ENCODE results near the gene DDX54.

The DDX54 gene

DNA sequence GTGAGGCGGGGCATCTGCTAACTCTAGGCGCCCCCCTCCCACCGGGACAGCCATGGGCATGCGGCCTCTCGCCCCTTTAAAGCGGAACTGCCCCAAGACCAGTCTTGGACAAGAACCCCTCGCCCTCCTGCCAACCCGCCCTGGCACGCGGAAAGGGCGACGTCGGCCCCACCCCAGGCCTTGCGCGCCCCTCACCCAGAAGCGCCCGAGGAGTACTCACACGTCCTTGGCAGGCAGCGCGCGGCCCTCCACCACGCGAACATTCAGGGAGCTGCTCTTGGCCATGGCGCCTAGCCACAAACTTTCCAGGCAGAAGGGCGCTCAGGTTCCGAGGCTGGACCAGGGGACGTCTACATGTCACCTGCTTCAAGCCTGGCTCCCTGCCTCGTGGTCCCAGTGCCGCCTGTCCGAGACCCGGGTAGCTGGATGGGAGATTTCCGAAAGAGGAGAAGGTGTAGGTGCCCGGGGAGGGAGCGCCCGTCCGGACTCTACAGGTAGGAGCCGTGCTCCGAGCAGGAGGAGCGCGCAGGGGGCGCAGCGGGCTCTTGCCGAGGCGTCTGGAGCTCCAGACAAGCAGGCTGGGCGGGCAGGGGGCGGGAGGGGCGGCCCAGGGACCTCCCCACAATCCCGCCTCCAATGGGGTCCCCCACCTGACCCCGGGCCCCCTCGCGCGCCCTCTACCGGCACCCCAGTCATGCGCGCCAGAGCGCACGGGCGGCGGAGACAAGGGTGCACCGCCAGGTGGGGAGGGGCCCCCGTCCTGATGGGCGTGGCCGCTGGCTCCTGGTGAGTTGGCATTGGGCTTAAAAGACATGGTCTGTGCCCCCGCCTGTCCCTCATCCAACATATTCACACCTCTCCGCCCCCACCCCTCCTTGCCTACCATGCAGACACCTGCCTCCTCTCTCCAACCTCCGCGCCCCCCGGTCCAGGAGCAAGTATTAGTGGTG, 49.8 kb downstream of the DDX54 start, which contains the start of gene RASAL1:
RASAL1 (minus strand) TSS at position 584 of the 950 bp plus-strand sequence; CDS start at position 285, 299 bp downstream.
- no peak within 1 kb of the TSS for H3K27ac ChIP-seq (replicated peaks; ENCODE audit: low read length)
- peak within 1 kb of the TSS; percentile 6 for H4K8ac ChIP-seq (ENCODE audit: low read depth, low read length)
- peak within 1 kb of the TSS; percentile 96 for H2AK5ac ChIP-seq (ENCODE audit: low read depth, low read length)
- no peak within 1 kb of the TSS for H2BK120ac ChIP-seq (ENCODE audit: low read depth, low read length)
- no peaks in the 10 kb centered on the region for H3K9me3 ChIP-seq (replicated peaks in 1 of 2; ENCODE audit: control insufficient read depth in 2 of 2, insufficient read depth in 1 of 2, low read depth in 1 of 2, low read length in 2 of 2)
- H2AFZ ChIP-seq (ENCODE audit: low read length), result no peak within 1 kb of the TSS
- H3K4me2 ChIP-seq (ENCODE audit: insufficient read depth, low read length, poor library complexity, severe bottlenecking), result peak within 1 kb of the TSS; percentile 89
- no peak within 1 kb of the TSS for H3K14ac ChIP-seq (ENCODE audit: low read length)
- no peak within 1 kb of the TSS for H2BK5ac ChIP-seq (ENCODE audit: low read length)
- peak within 1 kb of the TSS; percentile 92 for H3K23ac ChIP-seq (ENCODE audit: low read depth, low read length, poor library complexity)
- peaks cover 3 to 55% (median 20%) of the 10 kb centered on the region in 3 experiments for H3K27me3 ChIP-seq (ENCODE audit: control insufficient read depth in 3 of 3, insufficient read depth in 3 of 3, low read depth in 1 of 3, low read length in 3 of 3)
- H3K4me1 ChIP-seq (ENCODE audit: control insufficient read depth in 2 of 2, insufficient read depth in 1 of 2, low read depth in 1 of 2, low read length in 2 of 2), result peaks cover 0 to 7% of the 10 kb centered on the region in 2 donors
- H3K18ac ChIP-seq (ENCODE audit: low read length), result peak within 1 kb of the TSS; percentile 87
- no peak within 1 kb of the TSS for H2BK12ac ChIP-seq (ENCODE audit: low read length)
- no peaks in the 10 kb centered on the region for H3K79me1 ChIP-seq (ENCODE audit: low read depth, low read length)
- DNase-seq (ENCODE audit: low spot score), result no peak
- peak within 1 kb of the TSS; percentile 90 for H2BK15ac ChIP-seq (ENCODE audit: low read length)
- no CpG with 5 or more reads among the region's 68 CpGs for WGBS, 2 donors (ENCODE audit: extremely low coverage in 2 of 2, insufficient read length in 2 of 2, insufficient replicate concordance in 1 of 2)
- H3K4ac ChIP-seq (ENCODE audit: low read length), result peak within 1 kb of the TSS; percentile 28
- peak within 1 kb of the TSS; percentile 82 for H3K9ac ChIP-seq (ENCODE audit: low read depth, low read length, poor library complexity)
- H3K4me3 ChIP-seq (ENCODE audit: low read length in 2 of 2), result peak within 1 kb of the TSS in 1 of 2 donors; percentile 73
- H4K91ac ChIP-seq (ENCODE audit: low read depth, low read length, poor library complexity), result no peak within 1 kb of the TSS
- H3K36me3 ChIP-seq (replicated peaks in 1 of 2; ENCODE audit: control insufficient read depth in 2 of 2, insufficient read depth in 2 of 2, low read length in 2 of 2), result no peaks in the 10 kb centered on the region

DNA sequence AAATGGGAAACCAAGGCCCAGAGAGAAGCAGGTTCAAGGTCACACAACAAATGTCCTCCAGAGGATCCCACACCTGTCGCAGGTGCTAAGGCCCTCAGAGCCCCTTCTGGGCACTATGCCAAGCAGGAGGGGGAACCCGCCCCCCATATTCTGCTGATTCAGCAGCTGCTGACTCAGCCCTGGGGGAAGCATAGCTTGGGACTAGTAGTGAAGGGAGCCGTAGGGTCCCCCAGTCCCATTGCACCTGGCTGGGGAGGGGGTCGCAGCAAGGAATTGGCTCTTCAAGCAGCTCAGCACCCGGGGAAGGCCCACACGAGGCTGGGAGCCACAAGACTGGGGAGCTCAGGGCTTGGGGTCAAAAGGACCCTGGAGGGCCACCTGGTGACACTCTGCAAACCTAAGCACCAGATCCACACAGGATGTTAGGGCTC, 50.7 kb downstream of the DDX54 start:
- Histone ChIP-seq H2BK12ac (ENCODE audit: low read length) (no peak overlapping the region), H3K27ac (replicated peaks; ENCODE audit: low read length) (no peak overlapping the region), H4K91ac (ENCODE audit: low read depth, low read length, poor library complexity) (no peak overlapping the region), H3K4me2 (ENCODE audit: insufficient read depth, low read length, poor library complexity, severe bottlenecking) (peak overlapping the region; percentile 89), H3K36me3 (replicated peaks in 1 of 2; ENCODE audit: control insufficient read depth in 2 of 2, insufficient read depth in 2 of 2, low read length in 2 of 2) (no peaks in the 10 kb centered on the region), H3K4ac (ENCODE audit: low read length) (no peak overlapping the region), H3K79me1 (ENCODE audit: low read depth, low read length) (peaks cover 4% of the 10 kb centered on the region), H2BK120ac (ENCODE audit: low read depth, low read length) (no peak overlapping the region), H3K4me3 (ENCODE audit: low read length in 2 of 2) (no peak overlapping the region), H3K18ac (ENCODE audit: low read length) (peak overlapping the region; percentile 87), H2BK5ac (ENCODE audit: low read length) (no peak overlapping the region), H3K27me3 (ENCODE audit: control insufficient read depth in 3 of 3, insufficient read depth in 3 of 3, low read depth in 1 of 3, low read length in 3 of 3) (peaks cover 3 to 60% (median 20%) of the 10 kb centered on the region in 3 experiments), H2AFZ (ENCODE audit: low read length) (no peak overlapping the region), H2BK15ac (ENCODE audit: low read length) (peak overlapping the region; percentile 54), H4K8ac (ENCODE audit: low read depth, low read length) (no peak overlapping the region), H3K9me3 (replicated peaks in 1 of 2; ENCODE audit: control insufficient read depth in 2 of 2, insufficient read depth in 1 of 2, low read depth in 1 of 2, low read length in 2 of 2) (no peaks in the 10 kb centered on the region), H2AK5ac (ENCODE audit: low read depth, low read length) (peak overlapping the region; percentile 96), H3K14ac (ENCODE audit: low read length) (no peak overlapping the region), H3K4me1 (ENCODE audit: control insufficient read depth in 2 of 2, insufficient read depth in 1 of 2, low read depth in 1 of 2, low read length in 2 of 2) (peaks cover 0 to 7% of the 10 kb centered on the region in 2 donors), H3K23ac (ENCODE audit: low read depth, low read length, poor library complexity) (no peak overlapping the region), H3K9ac (ENCODE audit: low read depth, low read length, poor library complexity) (no peak overlapping the region)
- no peak for DNase-seq (ENCODE audit: low spot score)
- WGBS, 2 donors (ENCODE audit: extremely low coverage in 2 of 2, insufficient read length in 2 of 2, insufficient replicate concordance in 1 of 2), result no CpG with 5 or more reads among the region's 6 CpGs

DNA sequence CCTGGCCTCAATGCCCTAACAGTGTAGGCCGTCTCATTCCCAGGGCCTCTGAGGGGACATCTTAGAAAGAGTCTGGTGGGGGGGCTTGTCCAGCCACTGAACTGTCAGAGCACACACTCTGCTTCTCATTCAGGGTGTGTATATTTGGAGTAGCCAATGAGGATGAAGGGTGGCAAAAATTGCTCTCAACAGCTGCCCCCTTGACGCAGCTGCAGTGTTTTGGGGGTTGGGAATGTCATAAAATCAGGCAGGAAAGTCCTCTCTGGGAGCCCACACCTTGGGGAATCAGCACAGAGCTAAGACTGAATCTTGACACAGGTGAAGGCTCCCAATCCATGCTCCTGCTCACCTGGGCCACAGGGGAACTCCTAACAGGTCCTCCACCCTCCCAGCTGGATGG, 51.2 kb downstream of the DDX54 start:
- Histone ChIP-seq H2AK5ac (ENCODE audit: low read depth, low read length) (peak overlapping the region; percentile 96), H3K4ac (ENCODE audit: low read length) (no peak overlapping the region), H3K9me3 (replicated peaks in 1 of 2; ENCODE audit: control insufficient read depth in 2 of 2, insufficient read depth in 1 of 2, low read depth in 1 of 2, low read length in 2 of 2) (no peaks in the 10 kb centered on the region), H4K8ac (ENCODE audit: low read depth, low read length) (no peak overlapping the region), H3K36me3 (replicated peaks in 1 of 2; ENCODE audit: control insufficient read depth in 2 of 2, insufficient read depth in 2 of 2, low read length in 2 of 2) (no peaks in the 10 kb centered on the region), H3K9ac (ENCODE audit: low read depth, low read length, poor library complexity) (no peak overlapping the region), H3K27me3 (ENCODE audit: control insufficient read depth in 3 of 3, insufficient read depth in 3 of 3, low read depth in 1 of 3, low read length in 3 of 3) (peaks cover 3 to 65% (median 20%) of the 10 kb centered on the region in 3 experiments), H3K4me3 (ENCODE audit: low read length in 2 of 2) (no peak overlapping the region), H3K18ac (ENCODE audit: low read length) (peak overlapping the region; percentile 18), H2AFZ (ENCODE audit: low read length) (no peak overlapping the region), H3K4me1 (ENCODE audit: control insufficient read depth in 2 of 2, insufficient read depth in 1 of 2, low read depth in 1 of 2, low read length in 2 of 2) (peaks cover 0 to 7% of the 10 kb centered on the region in 2 donors), H3K23ac (ENCODE audit: low read depth, low read length, poor library complexity) (no peak overlapping the region), H2BK120ac (ENCODE audit: low read depth, low read length) (no peak overlapping the region), H3K4me2 (ENCODE audit: insufficient read depth, low read length, poor library complexity, severe bottlenecking) (no peak overlapping the region), H3K79me1 (ENCODE audit: low read depth, low read length) (peaks cover 4% of the 10 kb centered on the region), H4K91ac (ENCODE audit: low read depth, low read length, poor library complexity) (no peak overlapping the region), H3K14ac (ENCODE audit: low read length) (no peak overlapping the region), H2BK12ac (ENCODE audit: low read length) (no peak overlapping the region), H3K27ac (replicated peaks; ENCODE audit: low read length) (no peak overlapping the region), H2BK15ac (ENCODE audit: low read length) (peak overlapping the region; percentile 54), H2BK5ac (ENCODE audit: low read length) (no peak overlapping the region)
- no peak for DNase-seq (ENCODE audit: low spot score)
- WGBS, 2 donors (ENCODE audit: extremely low coverage in 2 of 2, insufficient read length in 2 of 2, insufficient replicate concordance in 1 of 2), result no CpG with 5 or more reads among the region's 2 CpGs

DNA sequence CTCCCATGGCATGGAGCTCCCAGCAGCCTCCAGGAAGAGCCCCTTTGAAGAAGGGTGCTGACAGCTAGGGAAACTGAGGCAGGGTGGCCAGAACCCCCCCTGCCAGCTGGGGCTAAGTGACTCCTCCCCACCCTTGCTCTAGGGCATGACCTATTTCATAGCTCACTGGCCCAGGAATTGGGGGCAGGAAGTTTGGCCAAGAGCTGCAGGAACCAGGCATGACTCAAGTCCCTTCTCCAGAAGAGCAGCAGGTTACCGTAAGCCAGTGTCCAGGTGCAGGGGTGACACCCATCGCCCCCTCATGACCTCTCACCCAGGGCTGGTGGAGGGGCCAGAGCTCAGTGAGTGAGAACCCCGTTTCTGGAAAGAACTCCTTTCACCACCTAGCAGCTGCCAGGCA, 51.6 kb downstream of the DDX54 start:
- no peak overlapping the region for H3K4ac ChIP-seq (ENCODE audit: low read length)
- no CpG with 5 or more reads among the region's 3 CpGs for WGBS, 2 donors (ENCODE audit: extremely low coverage in 2 of 2, insufficient read length in 2 of 2, insufficient replicate concordance in 1 of 2)
- no peaks in the 10 kb centered on the region for H3K9me3 ChIP-seq (replicated peaks in 1 of 2; ENCODE audit: control insufficient read depth in 2 of 2, insufficient read depth in 1 of 2, low read depth in 1 of 2, low read length in 2 of 2)
- peaks cover 4% of the 10 kb centered on the region for H3K79me1 ChIP-seq (ENCODE audit: low read depth, low read length)
- H3K14ac ChIP-seq (ENCODE audit: low read length), result no peak overlapping the region
- no peak overlapping the region for H2AFZ ChIP-seq (ENCODE audit: low read length)
- no peak overlapping the region for H2BK120ac ChIP-seq (ENCODE audit: low read depth, low read length)
- H3K4me1 ChIP-seq (ENCODE audit: control insufficient read depth in 2 of 2, insufficient read depth in 1 of 2, low read depth in 1 of 2, low read length in 2 of 2), result peaks cover 0 to 7% of the 10 kb centered on the region in 2 donors
- H3K27me3 ChIP-seq (ENCODE audit: control insufficient read depth in 3 of 3, insufficient read depth in 3 of 3, low read depth in 1 of 3, low read length in 3 of 3), result peaks cover 3 to 69% (median 20%) of the 10 kb centered on the region in 3 experiments
- no peak overlapping the region for H4K91ac ChIP-seq (ENCODE audit: low read depth, low read length, poor library complexity)
- no peak overlapping the region for H4K8ac ChIP-seq (ENCODE audit: low read depth, low read length)
- H2BK12ac ChIP-seq (ENCODE audit: low read length), result no peak overlapping the region
- no peak overlapping the region for H3K9ac ChIP-seq (ENCODE audit: low read depth, low read length, poor library complexity)
- peak overlapping the region; percentile 41 for H2AK5ac ChIP-seq (ENCODE audit: low read depth, low read length)
- no peak for DNase-seq (ENCODE audit: low spot score)
- H3K4me2 ChIP-seq (ENCODE audit: insufficient read depth, low read length, poor library complexity, severe bottlenecking), result no peak overlapping the region
- H2BK15ac ChIP-seq (ENCODE audit: low read length), result no peak overlapping the region
- no peak overlapping the region for H3K4me3 ChIP-seq (ENCODE audit: low read length in 2 of 2)
- H3K18ac ChIP-seq (ENCODE audit: low read length), result peak overlapping the region; percentile 49
- no peaks in the 10 kb centered on the region for H3K36me3 ChIP-seq (replicated peaks in 1 of 2; ENCODE audit: control insufficient read depth in 2 of 2, insufficient read depth in 2 of 2, low read length in 2 of 2)
- no peak overlapping the region for H3K27ac ChIP-seq (replicated peaks; ENCODE audit: low read length)
- H2BK5ac ChIP-seq (ENCODE audit: low read length), result no peak overlapping the region
- no peak overlapping the region for H3K23ac ChIP-seq (ENCODE audit: low read depth, low read length, poor library complexity)

Measured in neuronal stem cell (in vitro differentiated cells).